ENCODE measurements around the gene OR6C3. TPM values are rescaled to one million over a fixed set of nuclear protein-coding genes. Genes with fewer than 3 reads are reported as not detected.

Gene OR6C3
- polyA plus RNA-seq (2012; rRNA removed), result not detected in 2 replicates
- not detected in 2 replicates for polyA plus RNA-seq (2012; cell fraction: cytosol; rRNA removed)
- polyA plus RNA-seq (2012; cell fraction: nucleus; rRNA removed), result not detected in 2 replicates

- H3K9me3 ChIP-seq, result no peaks in the 10 kb centered on the region
- 44% methylated on average over 1 of the region's 1 CpG for WGBS (ENCODE audit: low lambda C conversion rate)
- POLR2A ChIA-PET, result no interaction called here
- no peaks in the 10 kb centered on the region for H3K4me1 ChIP-seq (ENCODE audit: control insufficient read depth in 1 of 2, insufficient read depth in 2 of 2, low read depth in 1 of 2, low read length in 1 of 2)
- CTCF ChIA-PET, result interaction anchor here (1.0 kb wide), 1 partner anchor 11 kb away, joined by 3 read pairs; no protein-coding TSS in a partner anchor
- no peaks in the 10 kb centered on the region for H3K79me2 ChIP-seq (ENCODE audit: insufficient read depth)
- H3K9me2 ChIP-seq, result no peaks in the 10 kb centered on the region
- H4K20me1 ChIP-seq (ENCODE audit: insufficient read depth), result no peaks in the 10 kb centered on the region
- H3K4me3 ChIP-seq (ENCODE audit: low read depth in 2 of 2, low read length in 1 of 2), result no peak within 1 kb of the TSS
- no peak within 1 kb of the TSS for H3K4me2 ChIP-seq
- no peak for TF ChIP-seq MAX (IDR thresholded peaks at IDR 0.05; ENCODE audit: low read depth)
- no peak for TF ChIP-seq TCF12 (IDR thresholded peaks at IDR 0.05)
- TF ChIP-seq ELF1 (IDR thresholded peaks at IDR 0.05), result no peak
- TF ChIP-seq MXI1 (IDR thresholded peaks at IDR 0.05; ENCODE audit: low read depth, low read length), result no peak
- TF ChIP-seq, protein P1, sequence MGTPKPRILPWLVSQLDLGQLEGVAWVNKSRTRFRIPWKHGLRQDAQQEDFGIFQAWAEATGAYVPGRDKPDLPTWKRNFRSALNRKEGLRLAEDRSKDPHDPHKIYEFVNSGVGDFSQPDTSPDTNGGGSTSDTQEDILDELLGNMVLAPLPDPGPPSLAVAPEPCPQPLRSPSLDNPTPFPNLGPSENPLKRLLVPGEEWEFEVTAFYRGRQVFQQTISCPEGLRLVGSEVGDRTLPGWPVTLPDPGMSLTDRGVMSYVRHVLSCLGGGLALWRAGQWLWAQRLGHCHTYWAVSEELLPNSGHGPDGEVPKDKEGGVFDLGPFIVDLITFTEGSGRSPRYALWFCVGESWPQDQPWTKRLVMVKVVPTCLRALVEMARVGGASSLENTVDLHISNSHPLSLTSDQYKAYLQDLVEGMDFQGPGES (IDR thresholded peaks at IDR 0.05; ENCODE audit: low read depth, low read length), result no peak
- no peak for TF ChIP-seq NFIC (IDR thresholded peaks at IDR 0.05; ENCODE audit: borderline replicate concordance)
- no peaks in the 10 kb centered on the region for H3K36me3 ChIP-seq (replicated peaks in 1 of 2; ENCODE audit: control insufficient read depth in 1 of 2, insufficient read depth in 2 of 2, low read length in 1 of 2)
- no peak within 1 kb of the TSS for H2AFZ ChIP-seq (ENCODE audit: low read depth)
- peaks cover 3% of the 10 kb centered on the region for H3F3A ChIP-seq (replicated peaks; ENCODE audit: insufficient read depth)
- H3K27me3 ChIP-seq (ENCODE audit: insufficient read depth), result no peaks in the 10 kb centered on the region; the same call in 1 of the 2 replicates
- no peak for DNase-seq
- H3K27ac ChIP-seq (ENCODE audit: low read depth in 2 of 2, low read length in 1 of 2), result no peak within 1 kb of the TSS
- H3K9ac ChIP-seq, result no peak within 1 kb of the TSS
Measured at GRCh38 chr12:55330446-55330845, at the start of gene OR6C3. Gene OR6C3 (plus strand): TSS chr12:55330746. CDS start chr12:55331701, 955 bp downstream.

- ChIA-PET POLR2A (no interaction called here), CTCF (no interaction called here)
- no peaks in the 10 kb centered on the region for H3K9me2 ChIP-seq
- WGBS (ENCODE audit: low lambda C conversion rate), result 0% methylated on average over 2 of the region's 2 CpGs
- H3F3A ChIP-seq (replicated peaks; ENCODE audit: insufficient read depth), result no peaks in the 10 kb centered on the region
- H3K79me2 ChIP-seq (ENCODE audit: insufficient read depth), result no peaks in the 10 kb centered on the region
- H4K20me1 ChIP-seq (ENCODE audit: insufficient read depth), result no peaks in the 10 kb centered on the region
- H3K9ac ChIP-seq, result no peak overlapping the region
- no peak overlapping the region for H2AFZ ChIP-seq (ENCODE audit: low read depth)
- no peak overlapping the region for H3K4me3 ChIP-seq (ENCODE audit: low read depth in 2 of 2, low read length in 1 of 2)
- no peaks in the 10 kb centered on the region for H3K27me3 ChIP-seq (ENCODE audit: insufficient read depth)
- no peak overlapping the region for H3K27ac ChIP-seq (ENCODE audit: low read depth in 2 of 2, low read length in 1 of 2)
- DNase-seq, result no peak
- no peaks in the 10 kb centered on the region for H3K4me1 ChIP-seq (ENCODE audit: control insufficient read depth in 1 of 2, insufficient read depth in 2 of 2, low read depth in 1 of 2, low read length in 1 of 2)
- no peaks in the 10 kb centered on the region for H3K36me3 ChIP-seq (replicated peaks in 1 of 2; ENCODE audit: control insufficient read depth in 1 of 2, insufficient read depth in 2 of 2, low read length in 1 of 2)
- TF ChIP-seq YY1 (IDR thresholded peaks at IDR 0.05; ENCODE audit: low read depth) (no peak), TCF12 (IDR thresholded peaks at IDR 0.05) (no peak), FOXJ3 (CRISPR knock-in tag; IDR thresholded peaks at IDR 0.05) (no peak), RCOR1 (IDR thresholded peaks at IDR 0.05; ENCODE audit: low read length) (no peak), SMC3 (IDR thresholded peaks at IDR 0.05; ENCODE audit: low read depth, low read length) (no peak), USF2 (IDR thresholded peaks at IDR 0.05; ENCODE audit: borderline replicate concordance, low read depth, low read length) (no peak), CHD2 (IDR thresholded peaks at IDR 0.05; ENCODE audit: low read length, partially characterized antibody) (no peak)
- H3K9me3 ChIP-seq, result no peaks in the 10 kb centered on the region
- H3K4me2 ChIP-seq, result no peak overlapping the region
Measured at GRCh38 chr12:55280991-55281390, 49.6 kb upstream of the OR6C3 start.

Measured in SK-N-SH (cell line).